Right lobe of liver (tissue), 4 donors: ENCODE data around the gene SRGN.

Experiments
- POLR2A ChIP-seq: fragments of 450-650 bp; IDR thresholded peaks from one replicate; pipeline ENCODE4 v1.6.1; 2017; ENCODE audit warnings: antibody characterized with exemption, mild to moderate bottlenecking
- TF ChIP-seq, protein P1 (sequence below), 4 donors: fragments of 200-600 bp in 3 of 4; fragments of 450-650 bp in 1 of 4; IDR thresholded peaks; one replicate each; pipeline versions ENCODE4 v1.5.1 to v1.8.0; 2016 to 2022; ENCODE audit warnings: antibody characterized with exemption in 4 of 4, mild to moderate bottlenecking in 2 of 4
- donor health status: DM: no; HTN: no; CAD: no.
- donor health status: DM: no; HTN: no; CAD: no.
- donor health status: DM: no; HTN: yes; CAD: no.

DNA sequence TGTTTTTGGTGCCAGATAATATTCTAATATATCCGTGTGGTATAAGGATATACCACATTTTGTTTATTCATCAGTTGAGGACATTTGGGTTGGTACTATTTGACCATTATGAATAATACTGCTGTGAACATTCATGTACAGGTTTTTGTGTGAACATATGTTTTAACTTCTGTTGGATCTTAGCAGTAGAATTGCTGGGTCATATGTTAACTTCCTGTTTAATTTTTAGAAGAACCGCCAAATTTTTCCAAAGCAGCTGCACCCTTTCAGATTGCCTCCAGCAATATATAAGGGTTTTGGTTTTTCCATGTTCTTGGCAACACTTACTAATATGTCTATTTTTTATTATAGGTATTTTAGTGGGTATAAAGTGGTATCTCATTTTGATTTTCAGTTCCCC is 58.9 kb downstream of the SRGN start:
- TF ChIP-seq, protein P1, sequence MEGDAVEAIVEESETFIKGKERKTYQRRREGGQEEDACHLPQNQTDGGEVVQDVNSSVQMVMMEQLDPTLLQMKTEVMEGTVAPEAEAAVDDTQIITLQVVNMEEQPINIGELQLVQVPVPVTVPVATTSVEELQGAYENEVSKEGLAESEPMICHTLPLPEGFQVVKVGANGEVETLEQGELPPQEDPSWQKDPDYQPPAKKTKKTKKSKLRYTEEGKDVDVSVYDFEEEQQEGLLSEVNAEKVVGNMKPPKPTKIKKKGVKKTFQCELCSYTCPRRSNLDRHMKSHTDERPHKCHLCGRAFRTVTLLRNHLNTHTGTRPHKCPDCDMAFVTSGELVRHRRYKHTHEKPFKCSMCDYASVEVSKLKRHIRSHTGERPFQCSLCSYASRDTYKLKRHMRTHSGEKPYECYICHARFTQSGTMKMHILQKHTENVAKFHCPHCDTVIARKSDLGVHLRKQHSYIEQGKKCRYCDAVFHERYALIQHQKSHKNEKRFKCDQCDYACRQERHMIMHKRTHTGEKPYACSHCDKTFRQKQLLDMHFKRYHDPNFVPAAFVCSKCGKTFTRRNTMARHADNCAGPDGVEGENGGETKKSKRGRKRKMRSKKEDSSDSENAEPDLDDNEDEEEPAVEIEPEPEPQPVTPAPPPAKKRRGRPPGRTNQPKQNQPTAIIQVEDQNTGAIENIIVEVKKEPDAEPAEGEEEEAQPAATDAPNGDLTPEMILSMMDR (IDR thresholded peaks at IDR 0.05) = no peak
- no peak for TF ChIP-seq POLR2A
